Mucosa of descending colon (tissue), 3 donors: Measurements from ENCODE around the gene ST6GALNAC6. TPM values are rescaled to one million over a fixed set of nuclear protein-coding genes. Genes with fewer than 3 reads are reported as not detected.

ENCODE experiments used
- ATAC-seq: fragments of 200-7000 bp; cut with Tn5 transposase; one replicate; pipeline ENCODE4 v1.9.1; 2020; ENCODE audit warnings: mild to moderate bottlenecking, moderate library complexity
- DNase-seq, 3 donors: peaks; one replicate each; pipeline ENCODE4 v3.0.0-alpha.2; 2020
- H3K36me3 ChIP-seq: fragments of 200-600 bp; one replicate; pipeline ENCODE4 v1.8.0; 2021; ENCODE audit warnings: low read depth, mild to moderate bottlenecking
- H3K4me1 ChIP-seq: fragments of 200-600 bp; one replicate; pipeline ENCODE4 v1.8.0; 2021; ENCODE audit warnings: low read depth, mild to moderate bottlenecking
- H3K4me3 ChIP-seq: fragments of 200-600 bp; one replicate; pipeline ENCODE4 v1.8.0; 2021; ENCODE audit warnings: mild to moderate bottlenecking
- H3K9me3 ChIP-seq: fragments of 200-600 bp; one replicate; pipeline ENCODE4 v1.8.0; 2021; ENCODE audit warnings: mild to moderate bottlenecking
- intact Hi-C, 2 donors: fragments of 100-400 bp; cut with DNase I in 1 of 2; cut with micrococcal nuclease in 1 of 2; formaldehyde crosslinking; loops; one replicate each; pipeline versions ENCODE4 v1.11.0 to v1.11.1; 2022; cut with DNase I, micrococcal nuclease
- total RNA-seq, 3 donors: library from RNA; stranded (reverse); fragmentation: NEBNext Ultra II Directional in 2 of 3; extraction: Animal tissue kit (Norgen Biotek cat#: 25700) in 2 of 3; gene quantifications; one replicate each; pipeline versions ENCODE4 v1.2.1 to v1.2.4, GENCODE V29; 2021 to 2023
- TF ChIP-seq, protein P1 (sequence below): fragments of 200-600 bp; IDR thresholded peaks from one replicate; pipeline ENCODE4 v1.8.0; 2022; ENCODE audit warnings: antibody characterized with exemption, mild to moderate bottlenecking
- donor health status: DM: no; HTN: no; CAD: no; lungs with moderate emphysema.
- donor health status: DM: no; HTN: no; CAD: no.
- donor health status: DM: no; HTN: yes; CAD: no.

ST6GALNAC6 gene
- total RNA-seq, 3 donors from 2014 or later, result 121 to 266 (median 175) TPM

GRCh38 chr9:127924736-127925444 lies 25.5 kb upstream of the ST6GALNAC6 start:
- Histone ChIP-seq H3K36me3 (no peaks in the 10 kb centered on the region), H3K4me1 (peaks cover 26% of the 10 kb centered on the region), H3K9me3 (no peaks in the 10 kb centered on the region), H3K4me3 (no peak overlapping the region)
- intact Hi-C loops, result loop anchor here (5.0 to 10.0 kb wide), 2 partner anchors 330 to 338 kb away; no protein-coding TSS in a partner anchor
- ATAC-seq (no peak), DNase-seq (no peak)
- TF ChIP-seq, protein P1, sequence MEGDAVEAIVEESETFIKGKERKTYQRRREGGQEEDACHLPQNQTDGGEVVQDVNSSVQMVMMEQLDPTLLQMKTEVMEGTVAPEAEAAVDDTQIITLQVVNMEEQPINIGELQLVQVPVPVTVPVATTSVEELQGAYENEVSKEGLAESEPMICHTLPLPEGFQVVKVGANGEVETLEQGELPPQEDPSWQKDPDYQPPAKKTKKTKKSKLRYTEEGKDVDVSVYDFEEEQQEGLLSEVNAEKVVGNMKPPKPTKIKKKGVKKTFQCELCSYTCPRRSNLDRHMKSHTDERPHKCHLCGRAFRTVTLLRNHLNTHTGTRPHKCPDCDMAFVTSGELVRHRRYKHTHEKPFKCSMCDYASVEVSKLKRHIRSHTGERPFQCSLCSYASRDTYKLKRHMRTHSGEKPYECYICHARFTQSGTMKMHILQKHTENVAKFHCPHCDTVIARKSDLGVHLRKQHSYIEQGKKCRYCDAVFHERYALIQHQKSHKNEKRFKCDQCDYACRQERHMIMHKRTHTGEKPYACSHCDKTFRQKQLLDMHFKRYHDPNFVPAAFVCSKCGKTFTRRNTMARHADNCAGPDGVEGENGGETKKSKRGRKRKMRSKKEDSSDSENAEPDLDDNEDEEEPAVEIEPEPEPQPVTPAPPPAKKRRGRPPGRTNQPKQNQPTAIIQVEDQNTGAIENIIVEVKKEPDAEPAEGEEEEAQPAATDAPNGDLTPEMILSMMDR, result no peak

GRCh38 chr9:127923771-127924170 lies 24.4 kb upstream of the ST6GALNAC6 start:
- no peaks in the 10 kb centered on the region for H3K9me3 ChIP-seq
- peaks cover 32% of the 10 kb centered on the region for H3K4me1 ChIP-seq
- TF ChIP-seq, protein P1, result no peak
- no peak overlapping the region for H3K4me3 ChIP-seq
- intact Hi-C loops, result loop anchor here (5.0 to 10.0 kb wide), 2 partner anchors 329 to 336 kb away; no protein-coding TSS in a partner anchor
- no peaks in the 10 kb centered on the region for H3K36me3 ChIP-seq
- ATAC-seq (no peak), DNase-seq (no peak)

GRCh38 chr9:127923046-127923445 lies 23.6 kb upstream of the ST6GALNAC6 start:
- Histone ChIP-seq H3K4me3 (no peak overlapping the region), H3K36me3 (no peaks in the 10 kb centered on the region), H3K9me3 (no peaks in the 10 kb centered on the region), H3K4me1 (peaks cover 30% of the 10 kb centered on the region)
- ATAC-seq (no peak), DNase-seq (no peak)
- TF ChIP-seq, protein P1, result no peak
- intact Hi-C loops, result loop anchor here (5.0 to 10.0 kb wide), 2 partner anchors 328 to 336 kb away; no protein-coding TSS in a partner anchor

DNA sequence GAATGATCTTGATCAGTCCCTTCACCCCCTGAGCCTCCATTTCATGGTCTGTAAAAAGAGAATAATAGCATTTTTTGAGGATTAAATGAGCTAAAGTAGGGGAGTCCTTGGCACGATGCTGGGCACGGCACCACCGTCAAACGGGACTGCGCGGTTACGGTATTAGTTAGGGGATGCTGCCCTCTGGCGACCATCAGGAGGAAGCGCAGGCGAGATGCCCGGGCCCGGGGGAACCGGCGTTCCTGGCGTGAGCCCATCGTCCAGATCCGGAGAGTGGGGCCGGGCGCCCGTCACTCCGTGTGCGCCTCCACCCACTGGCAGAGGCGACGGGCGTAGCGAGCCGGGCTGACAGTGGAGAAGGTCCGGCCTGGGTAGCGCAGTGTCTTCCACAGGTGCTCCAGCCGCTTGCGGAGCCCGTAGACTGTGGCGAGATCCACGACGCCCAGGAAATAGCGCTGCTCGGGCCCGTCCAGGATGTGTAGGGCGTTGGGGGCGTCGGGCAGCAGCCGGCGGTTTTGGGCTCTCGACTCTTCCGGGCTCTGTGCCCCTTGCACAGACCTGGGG lies 22.2 kb upstream of the ST6GALNAC6 start:
- DNase-seq, result peak; percentile 78 to 83 (median 78)
- peak; percentile 52 for ATAC-seq
- Histone ChIP-seq H3K4me3 (no peak overlapping the region), H3K4me1 (peaks cover 26% of the 10 kb centered on the region), H3K36me3 (no peaks in the 10 kb centered on the region), H3K9me3 (no peaks in the 10 kb centered on the region)
- TF ChIP-seq, protein P1, result peak; percentile 96
- intact Hi-C loops, result loop anchor here (5.0 to 10.0 kb wide), 2 partner anchors 327 to 334 kb away; no protein-coding TSS in a partner anchor

GRCh38 chr9:127920794-127921193 lies 21.4 kb upstream of the ST6GALNAC6 start:
- Histone ChIP-seq H3K9me3 (no peaks in the 10 kb centered on the region), H3K4me3 (no peak overlapping the region), H3K4me1 (peaks cover 26% of the 10 kb centered on the region), H3K36me3 (no peaks in the 10 kb centered on the region)
- ATAC-seq (no peak), DNase-seq (no peak)
- intact Hi-C loops, result loop anchor here (5.0 to 10.0 kb wide), 2 partner anchors 326 to 333 kb away; no protein-coding TSS in a partner anchor
- TF ChIP-seq, protein P1, result no peak
